HG03575 (cell line): Measurements from ENCODE around the gene ANKRD63.

Source experiments
- ATAC-seq: cut with Tn5 transposase; IDR thresholded peaks from one replicate; pipeline ENCODE4 v1.9.1; 2021; ENCODE audit not compliant: unreplicated experiment, insufficient number of reproducible peaks, low FRiP score; ENCODE audit errors: extremely low read depth

ANKRD63 gene

GRCh38 chr15:40283615-40284300 is 894 bp upstream of the ANKRD63 start:
- no peak for ATAC-seq

GRCh38 chr15:40282147-40282868 is 556 bp downstream of the ANKRD63 start:
- no peak for ATAC-seq

- no peak for ATAC-seq
Observed at GRCh38 chr15:40281801-40282146, 1.1 kb downstream of the ANKRD63 start.

- ATAC-seq = no peak
Observed at GRCh38 chr15:40281057-40281800, 1.6 kb downstream of the ANKRD63 start.

- no peak for ATAC-seq
Observed at GRCh38 chr15:40280260-40281056, 2.4 kb downstream of the ANKRD63 start.

GRCh38 chr15:40279437-40280141 is 3.3 kb downstream of the ANKRD63 start:
- ATAC-seq = no peak

GRCh38 chr15:40278026-40278425 is 4.8 kb downstream of the ANKRD63 start:
- ATAC-seq = no peak

- ATAC-seq = no peak
Observed at GRCh38 chr15:40277471-40277870, 5.4 kb downstream of the ANKRD63 start.

- ATAC-seq = no peak
Observed at GRCh38 chr15:40276927-40277326, 5.9 kb downstream of the ANKRD63 start.

GRCh38 chr15:40275954-40276353 is 6.9 kb downstream of the ANKRD63 start:
- no peak for ATAC-seq

GRCh38 chr15:40275523-40275922 is 7.3 kb downstream of the ANKRD63 start:
- no peak for ATAC-seq

- no peak for ATAC-seq
Observed at GRCh38 chr15:40274350-40275274, 8.3 kb downstream of the ANKRD63 start.

GRCh38 chr15:40273428-40273827 is 9.4 kb downstream of the ANKRD63 start:
- no peak for ATAC-seq

GRCh38 chr15:40272485-40273056 is 10.3 kb downstream of the ANKRD63 start:
- ATAC-seq = no peak

GRCh38 chr15:40271685-40272484 is 11.0 kb downstream of the ANKRD63 start:
- ATAC-seq = no peak

- no peak for ATAC-seq
Observed at GRCh38 chr15:40270246-40270995, 12.4 kb downstream of the ANKRD63 start.
